GM21381 (cell line): ENCODE data around the gene ATF1.
A peak's percentile ranks its signal among the peaks of the same experiment; 100 is the strongest.

Source experiments
- ATAC-seq: cut with Tn5 transposase; IDR thresholded peaks from one replicate; pipeline ENCODE4 v1.9.1; 2021; ENCODE audit warnings: mild to moderate bottlenecking, moderate library complexity; ENCODE audit not compliant: unreplicated experiment

Gene ATF1

GRCh38 chr12:50763639-50764285, at the start of gene ATF1:
Gene ATF1, plus strand, starts transcription at chr12:50764101. Its CDS starts 16,045 bp downstream, at chr12:50780146.
- ATAC-seq, result peak; percentile 68

GRCh38 chr12:50715174-50715573, 48.7 kb upstream of the ATF1 start:
- ATAC-seq, result no peak

DNA sequence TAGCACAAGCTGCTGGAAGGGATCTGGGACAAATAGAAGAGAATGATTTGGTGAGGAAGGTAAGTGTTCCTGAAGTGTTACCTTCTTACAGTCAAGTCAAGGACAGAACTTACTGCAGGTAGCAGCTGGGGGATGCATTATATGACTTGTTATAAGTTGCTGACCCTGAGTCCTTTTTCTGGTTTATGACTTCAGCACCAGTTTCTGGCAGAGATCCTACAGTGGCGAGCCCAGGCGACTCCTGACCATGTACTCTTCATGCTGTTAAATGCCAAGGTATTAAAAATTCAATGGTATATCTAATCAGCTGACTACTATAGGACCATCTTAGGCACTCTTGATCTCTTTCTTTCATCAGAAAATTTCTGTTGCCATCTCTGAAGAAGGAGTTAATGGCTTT, 45.1 kb upstream of the ATF1 start:
- no peak for ATAC-seq

DNA sequence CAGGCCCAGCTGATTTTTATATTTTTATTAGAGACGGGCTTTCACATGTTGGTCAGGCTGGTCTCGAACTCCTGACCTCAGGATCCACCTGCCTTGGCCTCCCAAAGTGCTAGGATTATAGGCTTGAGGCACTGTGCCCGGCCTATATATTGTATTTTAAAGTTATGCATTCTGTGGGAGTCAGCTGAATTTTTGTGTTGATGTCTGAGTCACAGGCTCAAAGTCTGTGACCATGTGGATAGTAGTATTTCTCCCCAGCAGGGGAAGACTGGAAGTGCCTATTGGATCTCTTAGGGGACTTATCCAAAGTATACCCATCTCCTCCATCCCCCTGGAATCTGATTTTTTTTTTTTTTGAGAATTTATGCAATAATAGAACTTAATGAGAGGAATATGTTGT, 43.8 kb upstream of the ATF1 start:
- ATAC-seq, result no peak

DNA sequence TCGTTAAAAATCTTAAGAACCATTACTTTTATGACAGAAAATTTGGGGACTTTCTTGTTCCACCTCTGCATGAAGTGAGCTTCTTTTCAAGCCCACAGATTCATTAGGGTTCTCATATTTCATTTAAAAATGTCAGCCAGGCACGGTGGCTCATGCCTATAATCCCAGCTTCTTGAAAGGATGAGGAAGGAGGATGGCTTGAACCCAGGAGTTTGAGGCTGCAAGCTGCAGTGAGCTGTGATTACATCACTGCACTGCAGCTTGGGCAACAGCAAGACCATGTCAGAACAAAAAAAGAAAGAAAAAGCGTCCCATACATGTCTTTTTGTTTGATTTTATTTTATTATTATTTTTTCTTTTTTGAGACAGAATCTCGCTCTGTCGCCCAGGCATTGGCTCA, 43.4 kb upstream of the ATF1 start:
- no peak for ATAC-seq

DNA sequence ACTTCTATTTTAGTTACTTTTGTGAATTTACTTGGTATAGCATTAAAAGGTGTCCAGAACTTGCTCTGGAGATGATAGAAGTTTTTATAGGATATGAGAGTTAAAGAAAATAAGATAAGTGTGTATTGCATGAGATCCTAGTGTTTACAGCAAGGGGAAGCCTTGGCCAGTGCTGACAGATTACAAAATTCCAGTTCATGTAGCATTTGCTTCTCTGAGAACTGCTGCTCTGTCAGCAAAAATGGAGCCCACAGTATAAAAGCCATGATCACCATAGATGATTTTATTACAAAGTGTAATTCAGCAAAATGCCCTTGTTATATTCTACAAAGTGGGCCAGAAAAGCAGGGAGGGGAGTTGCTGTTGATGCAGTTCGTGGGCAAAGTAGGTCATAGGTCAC, 40.0 kb upstream of the ATF1 start:
- ATAC-seq, result no peak

DNA sequence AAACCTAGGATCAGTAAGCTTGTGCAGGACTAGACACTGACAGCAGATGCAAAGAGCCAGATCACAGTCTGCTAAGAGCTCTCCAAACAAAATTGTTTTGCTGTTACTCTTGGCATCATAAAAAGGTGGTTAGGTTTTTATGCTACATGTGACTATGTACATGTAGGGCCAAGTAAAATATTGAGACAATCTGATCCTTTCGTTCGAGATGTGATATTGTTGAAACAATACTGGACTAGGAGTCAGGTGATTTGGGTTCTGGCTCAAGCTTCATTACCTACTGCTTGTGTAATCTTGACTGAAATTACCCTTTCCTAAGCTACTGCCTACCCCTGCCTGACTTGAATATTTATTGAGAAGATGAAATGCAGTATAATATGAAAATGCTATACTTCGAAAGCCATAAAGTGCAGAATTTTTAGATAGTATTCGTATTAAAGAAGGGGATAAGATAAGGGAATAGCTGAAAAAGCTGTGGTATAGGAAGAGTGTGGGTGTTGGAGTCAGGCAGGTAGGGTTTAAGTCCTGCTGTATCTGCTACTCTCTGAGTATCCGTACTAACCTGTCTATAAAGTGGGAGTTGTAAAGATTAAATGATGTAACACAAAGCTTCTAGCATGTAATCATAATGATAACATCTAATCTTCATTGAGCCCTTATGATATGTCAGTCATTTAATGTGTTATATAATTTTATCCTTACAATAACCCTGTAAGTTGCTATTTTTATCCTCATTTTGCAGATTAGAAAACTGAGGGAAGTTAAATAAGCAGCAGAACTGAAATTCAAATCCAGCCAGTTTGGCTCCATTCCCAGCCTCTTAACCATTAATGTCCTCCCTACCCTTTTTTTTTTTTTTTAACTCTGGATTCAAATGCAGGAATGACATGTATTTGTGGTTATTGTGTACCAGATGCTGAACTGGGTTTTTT, 38.6 kb upstream of the ATF1 start:
- ATAC-seq, result no peak

DNA sequence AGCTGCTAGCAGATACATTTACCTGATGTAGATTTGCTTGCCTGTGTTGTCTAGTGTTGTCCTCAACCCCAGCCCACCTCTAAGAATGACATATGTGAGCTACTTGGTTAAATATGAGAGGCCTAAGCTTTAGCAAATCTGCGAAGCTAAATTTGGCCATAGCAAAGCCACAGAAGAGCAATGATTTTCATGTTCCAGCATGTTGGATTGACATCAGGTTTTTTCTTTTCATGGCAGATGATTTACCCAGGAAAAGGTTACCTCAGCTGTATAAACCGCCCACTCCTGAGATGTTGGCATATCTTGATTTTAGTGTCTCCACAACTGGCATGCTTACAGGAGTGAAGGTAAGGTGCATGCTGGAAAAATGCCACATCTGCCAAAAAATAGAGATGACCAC, 36.4 kb upstream of the ATF1 start:
- ATAC-seq, result no peak

- ATAC-seq, result no peak
These were observed 35.5 kb upstream of the ATF1 start for GRCh38 chr12:50728417-50728816.

- no peak for ATAC-seq
These were observed 35.1 kb upstream of the ATF1 start for GRCh38 chr12:50728841-50729240.

GRCh38 chr12:50732591-50732990, 31.3 kb upstream of the ATF1 start:
- ATAC-seq, result no peak

GRCh38 chr12:50733706-50734105, 30.2 kb upstream of the ATF1 start:
- no peak for ATAC-seq

GRCh38 chr12:50734409-50735263, 29.3 kb upstream of the ATF1 start:
- no peak for ATAC-seq

DNA sequence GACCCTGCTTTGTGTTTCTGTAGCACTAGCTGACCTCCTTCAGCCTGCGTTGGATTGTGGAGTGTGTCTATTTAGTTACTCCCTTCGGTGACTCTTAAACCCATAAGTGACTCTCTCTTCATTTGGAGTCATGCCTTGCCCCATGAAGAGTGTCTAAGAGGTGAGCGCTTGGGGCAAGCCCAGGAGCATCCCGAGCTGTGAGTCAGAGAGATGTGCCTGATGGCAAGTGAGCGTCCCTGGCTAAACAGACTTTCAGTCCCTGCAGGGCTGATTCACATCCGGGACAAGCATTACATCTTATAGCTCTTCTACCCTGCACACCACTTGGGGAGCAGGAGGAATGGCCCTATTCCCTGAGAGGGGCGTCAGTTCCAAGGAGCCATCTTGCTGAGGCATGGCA, 24.3 kb upstream of the ATF1 start:
- ATAC-seq, result no peak

- ATAC-seq, result no peak
These were observed 23.6 kb upstream of the ATF1 start for GRCh38 chr12:50740307-50740706.

- ATAC-seq, result no peak
These were observed 21.1 kb upstream of the ATF1 start for GRCh38 chr12:50742776-50743175.

GRCh38 chr12:50745861-50746260, 18.0 kb upstream of the ATF1 start:
- no peak for ATAC-seq

DNA sequence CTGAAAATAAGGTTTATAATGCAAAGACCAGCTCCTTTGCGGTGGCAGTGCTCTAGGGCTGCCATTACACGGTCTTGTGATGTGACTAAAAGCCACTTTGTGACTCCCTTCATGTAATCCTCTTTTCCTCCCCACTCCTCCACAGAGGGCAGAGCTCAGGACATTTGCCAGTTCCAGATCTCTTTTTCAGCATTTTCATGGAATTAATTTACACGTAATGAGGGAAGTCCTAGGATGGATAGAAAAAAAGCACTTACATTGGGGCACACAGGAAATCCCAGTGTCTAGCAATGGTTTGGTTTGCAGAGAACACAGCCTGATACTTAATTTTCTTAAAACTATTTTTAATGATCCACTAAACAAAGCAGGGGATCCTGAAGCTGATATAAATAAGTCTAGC, 17.5 kb upstream of the ATF1 start:
- ATAC-seq, result no peak

DNA sequence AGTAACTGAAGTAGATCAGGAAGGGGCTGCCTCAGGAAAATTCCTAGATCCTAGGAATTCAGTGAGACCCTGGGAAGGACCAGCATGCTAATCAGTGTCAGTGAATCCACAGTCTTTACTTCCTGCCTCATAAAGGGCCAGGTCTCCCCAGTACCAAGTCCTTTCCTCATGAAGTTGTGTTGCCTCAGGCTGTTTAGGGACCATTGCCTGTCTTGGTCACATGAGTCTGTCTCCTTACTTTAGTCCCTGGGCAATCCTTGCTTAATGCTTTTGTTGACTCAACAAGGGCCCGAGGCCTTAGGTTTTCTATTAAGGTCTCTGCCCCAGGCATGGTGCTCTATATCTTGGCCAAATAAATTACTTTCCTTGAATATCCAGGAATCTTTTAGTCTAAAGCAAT, 16.1 kb upstream of the ATF1 start:
- no peak for ATAC-seq

- ATAC-seq, result no peak
These were observed 14.4 kb upstream of the ATF1 start for GRCh38 chr12:50749459-50749882.

DNA sequence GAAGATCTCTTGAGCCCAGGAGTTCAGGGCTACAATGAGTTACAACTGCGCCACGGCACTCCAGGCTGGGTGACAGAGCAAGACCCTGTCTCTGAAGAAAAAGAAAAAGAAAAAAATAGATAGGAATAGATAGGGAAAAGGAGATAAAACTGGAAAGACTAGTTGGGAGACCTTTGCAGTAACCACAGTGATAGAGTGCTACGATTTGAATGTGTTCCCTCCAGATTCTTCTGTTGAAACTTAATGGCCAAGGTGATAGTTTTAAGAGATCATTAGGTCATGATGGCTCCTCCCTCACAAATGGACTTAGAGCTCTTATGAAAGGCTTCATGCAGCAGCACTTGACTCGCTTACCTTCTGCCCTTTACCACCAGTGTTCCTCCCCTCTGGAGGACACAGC, 13.5 kb upstream of the ATF1 start:
- no peak for ATAC-seq
